Uterus (tissue), 2 donors: ENCODE measurements around the gene LRP1B.

ENCODE experiments used
- CTCF ChIP-seq, 4 experiments: fragments of 200-600 bp in 2 of 4; fragments of 450-650 bp in 2 of 4; sonication (generic) in 2 of 4; IDR thresholded peaks; one replicate each; pipeline ENCODE4 v1.5.1; 2016 to 2019; ENCODE audit warnings: antibody characterized with exemption in 4 of 4, mild to moderate bottlenecking in 2 of 4, moderate library complexity in 1 of 4
- POLR2A ChIP-seq, 2 donors: fragments of 450-650 bp; IDR thresholded peaks; one replicate each; pipeline ENCODE4 v1.6.1; 2016; ENCODE audit warnings: antibody characterized with exemption in 2 of 2, mild to moderate bottlenecking in 1 of 2, moderate library complexity in 1 of 2

GRCh38 chr2:142038826-142039225 lies 92.0 kb downstream of the LRP1B start:
- TF ChIP-seq CTCF (IDR thresholded peaks at IDR 0.05) (no peak), POLR2A (IDR thresholded peaks at IDR 0.05) (no peak)
